Right lung (tissue), 5 donors: ENCODE measurements around the gene ACBD6. TPM values are rescaled to one million over a fixed set of nuclear protein-coding genes. Genes with fewer than 3 reads are reported as not detected.
A peak's percentile ranks its signal among the peaks of the same experiment; 100 is the strongest.

ENCODE experiments used
- DNase-seq, 2 donors: peaks; one replicate each; pipeline ENCODE4 v3.0.0-alpha.2; 2013
- polyA plus RNA-seq, 5 donors: library from polyadenylated mRNA; unstranded; fragments of 120-200 nt; gene quantifications; one replicate each; pipeline versions ENCODE4 v1.2.1 to v1.2.3, GENCODE V29; 2013; ENCODE audit warnings: inconsistent platforms in 1 of 5, low replicate concordance in 1 of 5; ENCODE audit not compliant: insufficient read length in 5 of 5, insufficient read depth in 1 of 5

The ACBD6 gene
- polyA plus RNA-seq, 5 donors = 70.5 to 83.2 (median 81.7) TPM

GRCh38 chr1:180376253-180376652, 126.1 kb downstream of the ACBD6 start:
- DNase-seq = no peak

- DNase-seq = no peak
Measured at GRCh38 chr1:180372728-180373127, 129.6 kb downstream of the ACBD6 start.

- DNase-seq = no peak
Measured at GRCh38 chr1:180370597-180370996, 131.8 kb downstream of the ACBD6 start.

GRCh38 chr1:180370188-180370587, 132.2 kb downstream of the ACBD6 start:
- no peak for DNase-seq

GRCh38 chr1:180369061-180369460, 133.3 kb downstream of the ACBD6 start:
- DNase-seq = no peak

- no peak for DNase-seq
Measured at GRCh38 chr1:180366371-180367068, 135.9 kb downstream of the ACBD6 start.

- no peak for DNase-seq
Measured at GRCh38 chr1:180365039-180365438, 137.3 kb downstream of the ACBD6 start.

GRCh38 chr1:180363246-180363995, 139.0 kb downstream of the ACBD6 start:
- DNase-seq = no peak

- no peak for DNase-seq
Measured at GRCh38 chr1:180360333-180361075, 141.9 kb downstream of the ACBD6 start.

- peak; percentile 34 to 42 for DNase-seq
Measured at GRCh38 chr1:180358649-180359048, 143.7 kb downstream of the ACBD6 start.

- no peak for DNase-seq
Measured at GRCh38 chr1:180353945-180354344, 148.4 kb downstream of the ACBD6 start.

- no peak for DNase-seq
Measured at GRCh38 chr1:180352588-180352987, 149.8 kb downstream of the ACBD6 start.

GRCh38 chr1:180352021-180352420, 150.4 kb downstream of the ACBD6 start:
- DNase-seq = no peak

- no peak for DNase-seq
Measured at GRCh38 chr1:180345148-180345547, 157.2 kb downstream of the ACBD6 start.

- peak in 1 of 2 donors; percentile 26 for DNase-seq
Measured at GRCh38 chr1:180343921-180344769, 158.2 kb downstream of the ACBD6 start.

GRCh38 chr1:180327089-180327488, 175.3 kb downstream of the ACBD6 start:
- no peak for DNase-seq

- DNase-seq = no peak
Measured at GRCh38 chr1:180312926-180313325, 189.5 kb downstream of the ACBD6 start.

GRCh38 chr1:180311011-180311730, 191.2 kb downstream of the ACBD6 start:
- no peak for DNase-seq

- DNase-seq = no peak
Measured at GRCh38 chr1:180310095-180310494, 192.3 kb downstream of the ACBD6 start.

GRCh38 chr1:180309338-180309737, 193.0 kb downstream of the ACBD6 start:
- no peak for DNase-seq
